Jurkat, Clone E6-1 (cell line): ENCODE results near the gene PTRH2.
"Not testable (repeated sequence)": the region's sequence is repeated elsewhere in the genome, so short reads cannot be mapped to it uniquely, and the experiment has no call there.

Experiments used
- DNase-seq: peaks from one replicate; pipeline ENCODE4 v3.0.0-alpha.2; 2011; ENCODE audit warnings: low read depth, low spot score
- H3K4me3 ChIP-seq: 2 replicates; pipeline ENCODE4 v1.5.1; 2011; ENCODE audit warnings: mild to moderate bottlenecking, low read length, control low read depth, moderate library complexity

The PTRH2 gene

DNA sequence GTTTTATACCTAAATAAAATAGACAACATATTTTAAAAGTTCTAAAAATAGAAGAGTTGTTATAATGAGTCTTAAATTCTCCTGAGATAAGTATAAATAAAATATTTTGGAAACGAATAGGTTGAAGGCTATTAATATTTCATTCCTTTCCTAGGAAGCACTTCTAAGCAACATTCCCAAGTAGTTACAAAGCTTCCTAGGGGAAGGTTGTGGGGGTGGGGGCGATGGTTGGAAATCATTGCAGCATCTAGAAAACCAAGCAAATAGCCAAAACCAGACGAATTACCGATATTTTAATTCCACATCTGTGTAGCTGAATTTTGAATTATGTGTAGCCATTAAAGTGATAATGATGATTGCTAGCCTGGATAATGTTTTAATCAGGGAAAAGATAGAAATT lies 26.9 kb downstream of the PTRH2 start:
- DNase-seq = no peak

GRCh38 chr17:59678918-59679317 lies 28.3 kb downstream of the PTRH2 start:
- H3K4me3 ChIP-seq = no peak overlapping the region
- no peak for DNase-seq

More for the DNA sequence above, 26.9 kb downstream of the PTRH2 start:
- no peak overlapping the region for H3K4me3 ChIP-seq

- no peak for DNase-seq
- no peak overlapping the region for H3K4me3 ChIP-seq
These were observed 30.5 kb downstream of the PTRH2 start for GRCh38 chr17:59676716-59677115.

DNA sequence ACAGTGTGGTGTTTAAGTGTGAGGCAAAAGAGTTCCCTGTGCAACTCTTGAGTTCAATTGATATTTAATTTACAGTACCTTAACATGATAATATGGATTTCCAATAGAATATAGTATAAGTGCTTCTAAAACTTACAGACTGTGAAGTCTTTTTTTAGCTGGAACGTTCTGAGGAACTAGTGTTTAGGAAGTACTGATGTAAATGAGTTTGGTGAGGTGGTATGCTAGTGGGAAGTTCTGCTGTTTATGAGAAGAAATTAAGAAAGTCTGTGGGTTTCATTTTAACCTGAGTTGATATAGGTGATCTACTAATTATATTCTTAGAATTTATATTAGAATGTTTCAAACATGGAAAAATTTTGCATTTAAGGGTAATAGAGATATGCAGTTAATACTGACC lies 32.0 kb downstream of the PTRH2 start:
- no peak overlapping the region for H3K4me3 ChIP-seq
- DNase-seq = no peak

DNA sequence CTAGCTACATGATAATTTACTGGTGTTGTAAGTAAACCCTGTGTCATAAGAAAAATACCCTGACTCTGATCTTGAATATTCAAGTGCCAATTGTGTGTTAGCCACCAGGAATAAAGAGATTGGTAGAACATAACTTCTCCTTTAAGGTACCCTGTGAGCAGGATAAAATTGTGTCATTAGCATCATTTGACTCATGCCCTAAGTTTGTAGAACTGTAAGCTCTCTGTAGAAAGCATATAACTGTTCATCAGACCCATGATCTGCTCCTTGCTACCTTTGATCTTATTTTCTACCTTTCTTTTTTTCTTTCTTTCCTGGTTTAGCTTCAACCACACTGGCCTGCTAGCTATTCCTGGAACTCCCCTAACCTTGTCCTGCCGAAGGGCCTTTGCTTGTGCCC lies 35.8 kb downstream of the PTRH2 start:
- no peak overlapping the region for H3K4me3 ChIP-seq
- no peak for DNase-seq

DNA sequence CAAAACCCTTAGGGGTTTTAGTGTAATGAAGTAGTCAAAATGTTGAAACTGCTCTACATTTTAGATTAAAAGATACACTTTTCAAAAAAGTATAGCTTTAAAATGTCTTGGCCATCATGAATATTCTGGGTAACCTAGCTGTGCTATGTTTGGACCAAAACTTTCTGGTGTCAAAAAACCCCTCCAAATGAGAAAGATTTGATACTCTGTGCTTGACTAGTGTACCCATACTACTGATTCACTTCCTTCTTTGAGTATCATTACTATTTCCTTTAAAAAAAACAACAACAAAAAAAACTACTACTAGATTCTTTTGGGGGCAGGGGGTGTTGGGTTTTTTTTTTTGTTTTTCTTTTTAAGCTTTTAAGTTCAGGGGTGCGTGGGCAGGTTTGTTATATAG lies 37.3 kb downstream of the PTRH2 start:
- no peak for DNase-seq
- no peak overlapping the region for H3K4me3 ChIP-seq

DNA sequence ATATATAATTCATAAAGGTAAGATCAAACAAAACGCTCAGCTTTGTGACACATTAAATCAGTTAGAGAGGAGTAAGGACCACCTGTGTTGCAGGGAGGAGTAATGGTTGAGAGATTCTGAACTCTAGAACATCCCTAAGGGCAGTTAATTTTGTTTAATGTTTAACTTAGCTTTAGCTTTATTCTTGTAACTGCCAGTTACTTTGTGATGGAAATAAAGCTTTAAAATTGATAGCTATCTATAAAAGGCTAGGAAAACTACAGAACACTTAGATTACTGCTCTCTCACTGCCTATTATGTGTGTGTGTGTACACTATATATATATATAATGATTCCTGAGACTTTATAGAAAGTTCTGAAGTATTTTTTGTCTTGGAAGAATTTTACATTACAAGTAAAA lies 37.8 kb downstream of the PTRH2 start:
- no peak for DNase-seq
- H3K4me3 ChIP-seq = no peak overlapping the region

- DNase-seq = no peak
- no peak overlapping the region for H3K4me3 ChIP-seq
These were observed 38.4 kb downstream of the PTRH2 start for GRCh38 chr17:59668816-59669215.

- H3K4me3 ChIP-seq = no peak overlapping the region
- DNase-seq = no peak
These were observed 41.0 kb downstream of the PTRH2 start for GRCh38 chr17:59666235-59666634.

DNA sequence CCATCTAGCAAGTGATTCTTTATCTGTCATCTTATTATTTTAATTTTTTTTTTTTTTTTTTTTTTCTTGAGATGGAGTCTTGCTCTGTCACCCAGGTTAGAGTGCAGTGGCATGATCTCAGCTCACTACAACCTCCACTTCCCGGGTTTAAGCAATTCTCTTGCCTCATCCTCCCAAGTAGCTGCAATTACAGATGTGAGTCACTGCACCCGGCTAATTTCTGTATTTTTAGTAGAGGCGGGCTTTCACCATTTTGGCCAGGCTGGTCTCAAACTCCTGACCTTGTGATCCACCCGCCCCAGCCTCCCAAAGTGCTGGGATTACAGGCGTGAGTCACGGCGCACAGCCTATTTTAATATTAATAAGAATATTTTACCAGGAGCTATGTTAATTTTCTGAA lies 50.6 kb downstream of the PTRH2 start:
- not testable (repeated sequence) for H3K4me3 ChIP-seq, DNase-seq

GRCh38 chr17:59652119-59652518 lies 55.1 kb downstream of the PTRH2 start:
- H3K4me3 ChIP-seq = no peak overlapping the region
- DNase-seq = no peak

DNA sequence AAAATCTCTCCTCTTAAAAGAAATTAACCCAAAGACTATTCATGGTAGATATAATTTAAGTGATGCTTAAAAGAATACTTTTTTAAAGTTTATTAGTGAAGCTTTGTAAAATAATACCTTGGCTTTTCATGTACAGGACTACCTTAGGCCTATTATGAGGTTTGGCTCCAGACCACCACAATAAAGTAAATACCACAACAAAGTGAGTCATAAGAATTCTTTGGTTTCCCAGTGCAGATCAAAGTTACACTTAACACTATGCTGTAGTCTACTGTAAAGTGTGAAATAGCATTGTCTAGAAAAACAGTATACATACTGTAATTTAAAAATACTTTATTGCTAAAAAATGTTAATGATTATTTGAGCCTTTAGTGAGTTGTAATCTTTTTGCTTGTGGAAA lies 55.9 kb downstream of the PTRH2 start:
- no peak overlapping the region for H3K4me3 ChIP-seq
- DNase-seq = peak; percentile 73

GRCh38 chr17:59650642-59651041 lies 56.6 kb downstream of the PTRH2 start:
- H3K4me3 ChIP-seq = no peak overlapping the region
- DNase-seq = no peak

GRCh38 chr17:59649886-59650285 lies 57.3 kb downstream of the PTRH2 start:
- no peak overlapping the region for H3K4me3 ChIP-seq
- no peak for DNase-seq
